ENCODE data around the gene CNIH2. TPM values are rescaled to one million over a fixed set of nuclear protein-coding genes. Genes with fewer than 3 reads are reported as not detected.

Gene CNIH2
- total and polyA plus RNA-seq, 2 of the 8 experiments (the other 6 are each of a cell fraction or from before 2014, with no cell fraction given) = 12.5 to 15.8 TPM

DNA sequence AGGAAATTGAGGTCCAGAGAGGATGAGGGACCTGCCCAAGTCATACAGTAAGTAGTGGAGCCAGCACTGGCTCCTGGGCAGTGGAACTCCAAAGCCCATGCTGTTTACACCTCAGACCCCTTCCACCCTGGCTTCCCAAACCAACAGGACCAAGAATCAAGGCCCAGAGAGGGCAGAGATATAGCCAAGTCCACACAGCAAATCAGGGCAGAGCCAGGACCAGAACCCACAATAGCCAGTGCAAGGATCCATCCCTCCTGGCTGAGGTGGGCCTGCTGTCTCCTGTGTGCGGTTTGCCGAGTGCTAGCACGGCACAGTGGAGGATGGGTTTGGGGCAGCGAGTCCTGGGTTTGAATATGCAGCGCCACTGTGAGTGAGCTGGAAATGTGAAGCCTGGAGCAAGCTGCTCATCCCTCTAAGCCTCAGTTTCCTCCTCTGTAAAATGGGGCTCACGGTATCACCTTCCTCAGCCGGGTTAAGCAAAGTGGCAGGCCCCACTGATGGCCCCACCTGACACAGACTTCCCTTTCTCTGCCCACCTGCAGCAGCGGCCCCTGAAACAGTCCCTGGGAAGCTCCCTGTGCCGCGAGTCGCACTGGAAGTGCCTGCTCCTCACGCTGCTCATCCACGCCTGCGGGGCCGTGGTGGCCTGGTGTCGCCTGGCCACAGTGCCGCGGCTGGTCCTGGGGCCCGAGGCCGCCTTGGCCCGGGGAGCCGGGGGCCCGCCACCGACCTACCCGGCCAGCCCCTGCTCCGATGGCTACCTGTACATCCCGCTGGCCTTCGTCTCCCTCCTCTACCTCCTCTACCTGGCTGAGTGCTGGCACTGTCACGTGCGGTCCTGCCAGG lies 16.0 kb downstream of the CNIH2 start (continued):
- no peak for TF ChIP-seq KDM1A (IDR thresholded peaks at IDR 0.05; ENCODE audit: borderline replicate concordance, low read length)
- no peak for TF ChIP-seq POLR2A (IDR thresholded peaks at IDR 0.05; ENCODE audit: control extremely low read depth in 1 of 2, low read depth in 2 of 2, low read length in 2 of 2)
- TF ChIP-seq PHF8 (conservative IDR thresholded peaks at IDR 0.05; ENCODE audit: low read depth, low read length) = no peak
- no peak for TF ChIP-seq NRF1 (IDR thresholded peaks at IDR 0.05; ENCODE audit: low read depth, low read length)
- TF ChIP-seq, protein P1, sequence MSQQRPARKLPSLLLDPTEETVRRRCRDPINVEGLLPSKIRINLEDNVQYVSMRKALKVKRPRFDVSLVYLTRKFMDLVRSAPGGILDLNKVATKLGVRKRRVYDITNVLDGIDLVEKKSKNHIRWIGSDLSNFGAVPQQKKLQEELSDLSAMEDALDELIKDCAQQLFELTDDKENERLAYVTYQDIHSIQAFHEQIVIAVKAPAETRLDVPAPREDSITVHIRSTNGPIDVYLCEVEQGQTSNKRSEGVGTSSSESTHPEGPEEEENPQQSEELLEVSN (IDR thresholded peaks at IDR 0.05) = no peak
- TF ChIP-seq TBP (IDR thresholded peaks at IDR 0.05; ENCODE audit: low read depth, low read length) = no peak
- TF ChIP-seq, protein P2, sequence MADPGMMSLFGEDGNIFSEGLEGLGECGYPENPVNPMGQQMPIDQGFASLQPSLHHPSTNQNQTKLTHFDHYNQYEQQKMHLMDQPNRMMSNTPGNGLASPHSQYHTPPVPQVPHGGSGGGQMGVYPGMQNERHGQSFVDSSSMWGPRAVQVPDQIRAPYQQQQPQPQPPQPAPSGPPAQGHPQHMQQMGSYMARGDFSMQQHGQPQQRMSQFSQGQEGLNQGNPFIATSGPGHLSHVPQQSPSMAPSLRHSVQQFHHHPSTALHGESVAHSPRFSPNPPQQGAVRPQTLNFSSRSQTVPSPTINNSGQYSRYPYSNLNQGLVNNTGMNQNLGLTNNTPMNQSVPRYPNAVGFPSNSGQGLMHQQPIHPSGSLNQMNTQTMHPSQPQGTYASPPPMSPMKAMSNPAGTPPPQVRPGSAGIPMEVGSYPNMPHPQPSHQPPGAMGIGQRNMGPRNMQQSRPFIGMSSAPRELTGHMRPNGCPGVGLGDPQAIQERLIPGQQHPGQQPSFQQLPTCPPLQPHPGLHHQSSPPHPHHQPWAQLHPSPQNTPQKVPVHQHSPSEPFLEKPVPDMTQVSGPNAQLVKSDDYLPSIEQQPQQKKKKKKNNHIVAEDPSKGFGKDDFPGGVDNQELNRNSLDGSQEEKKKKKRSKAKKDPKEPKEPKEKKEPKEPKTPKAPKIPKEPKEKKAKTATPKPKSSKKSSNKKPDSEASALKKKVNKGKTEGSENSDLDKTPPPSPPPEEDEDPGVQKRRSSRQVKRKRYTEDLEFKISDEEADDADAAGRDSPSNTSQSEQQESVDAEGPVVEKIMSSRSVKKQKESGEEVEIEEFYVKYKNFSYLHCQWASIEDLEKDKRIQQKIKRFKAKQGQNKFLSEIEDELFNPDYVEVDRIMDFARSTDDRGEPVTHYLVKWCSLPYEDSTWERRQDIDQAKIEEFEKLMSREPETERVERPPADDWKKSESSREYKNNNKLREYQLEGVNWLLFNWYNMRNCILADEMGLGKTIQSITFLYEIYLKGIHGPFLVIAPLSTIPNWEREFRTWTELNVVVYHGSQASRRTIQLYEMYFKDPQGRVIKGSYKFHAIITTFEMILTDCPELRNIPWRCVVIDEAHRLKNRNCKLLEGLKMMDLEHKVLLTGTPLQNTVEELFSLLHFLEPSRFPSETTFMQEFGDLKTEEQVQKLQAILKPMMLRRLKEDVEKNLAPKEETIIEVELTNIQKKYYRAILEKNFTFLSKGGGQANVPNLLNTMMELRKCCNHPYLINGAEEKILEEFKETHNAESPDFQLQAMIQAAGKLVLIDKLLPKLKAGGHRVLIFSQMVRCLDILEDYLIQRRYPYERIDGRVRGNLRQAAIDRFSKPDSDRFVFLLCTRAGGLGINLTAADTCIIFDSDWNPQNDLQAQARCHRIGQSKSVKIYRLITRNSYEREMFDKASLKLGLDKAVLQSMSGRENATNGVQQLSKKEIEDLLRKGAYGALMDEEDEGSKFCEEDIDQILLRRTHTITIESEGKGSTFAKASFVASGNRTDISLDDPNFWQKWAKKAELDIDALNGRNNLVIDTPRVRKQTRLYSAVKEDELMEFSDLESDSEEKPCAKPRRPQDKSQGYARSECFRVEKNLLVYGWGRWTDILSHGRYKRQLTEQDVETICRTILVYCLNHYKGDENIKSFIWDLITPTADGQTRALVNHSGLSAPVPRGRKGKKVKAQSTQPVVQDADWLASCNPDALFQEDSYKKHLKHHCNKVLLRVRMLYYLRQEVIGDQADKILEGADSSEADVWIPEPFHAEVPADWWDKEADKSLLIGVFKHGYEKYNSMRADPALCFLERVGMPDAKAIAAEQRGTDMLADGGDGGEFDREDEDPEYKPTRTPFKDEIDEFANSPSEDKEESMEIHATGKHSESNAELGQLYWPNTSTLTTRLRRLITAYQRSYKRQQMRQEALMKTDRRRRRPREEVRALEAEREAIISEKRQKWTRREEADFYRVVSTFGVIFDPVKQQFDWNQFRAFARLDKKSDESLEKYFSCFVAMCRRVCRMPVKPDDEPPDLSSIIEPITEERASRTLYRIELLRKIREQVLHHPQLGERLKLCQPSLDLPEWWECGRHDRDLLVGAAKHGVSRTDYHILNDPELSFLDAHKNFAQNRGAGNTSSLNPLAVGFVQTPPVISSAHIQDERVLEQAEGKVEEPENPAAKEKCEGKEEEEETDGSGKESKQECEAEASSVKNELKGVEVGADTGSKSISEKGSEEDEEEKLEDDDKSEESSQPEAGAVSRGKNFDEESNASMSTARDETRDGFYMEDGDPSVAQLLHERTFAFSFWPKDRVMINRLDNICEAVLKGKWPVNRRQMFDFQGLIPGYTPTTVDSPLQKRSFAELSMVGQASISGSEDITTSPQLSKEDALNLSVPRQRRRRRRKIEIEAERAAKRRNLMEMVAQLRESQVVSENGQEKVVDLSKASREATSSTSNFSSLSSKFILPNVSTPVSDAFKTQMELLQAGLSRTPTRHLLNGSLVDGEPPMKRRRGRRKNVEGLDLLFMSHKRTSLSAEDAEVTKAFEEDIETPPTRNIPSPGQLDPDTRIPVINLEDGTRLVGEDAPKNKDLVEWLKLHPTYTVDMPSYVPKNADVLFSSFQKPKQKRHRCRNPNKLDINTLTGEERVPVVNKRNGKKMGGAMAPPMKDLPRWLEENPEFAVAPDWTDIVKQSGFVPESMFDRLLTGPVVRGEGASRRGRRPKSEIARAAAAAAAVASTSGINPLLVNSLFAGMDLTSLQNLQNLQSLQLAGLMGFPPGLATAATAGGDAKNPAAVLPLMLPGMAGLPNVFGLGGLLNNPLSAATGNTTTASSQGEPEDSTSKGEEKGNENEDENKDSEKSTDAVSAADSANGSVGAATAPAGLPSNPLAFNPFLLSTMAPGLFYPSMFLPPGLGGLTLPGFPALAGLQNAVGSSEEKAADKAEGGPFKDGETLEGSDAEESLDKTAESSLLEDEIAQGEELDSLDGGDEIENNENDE (IDR thresholded peaks at IDR 0.05; ENCODE audit: insufficient replicate concordance, low read length) = no peak
- no peak for TF ChIP-seq CEBPB (IDR thresholded peaks at IDR 0.05; ENCODE audit: low read depth, low read length)
- no peak for TF ChIP-seq SRF (IDR thresholded peaks at IDR 0.05; ENCODE audit: low read depth, low read length)

All from H1 (cell line).